GM23338 (cell line): Measurements from ENCODE around the gene RNF135. TPM values are rescaled to one million over a fixed set of nuclear protein-coding genes. Genes with fewer than 3 reads are reported as not detected.

Experiments
- ATAC-seq: fragments of 200-7000 bp; cut with Tn5 transposase; 3 replicates; pipeline ENCODE4 v1.9.1; 2020
- DNase-seq: peaks from one replicate; pipeline ENCODE4 v3.0.0-alpha.2; 2015; ENCODE audit warnings: low spot score
- H2AFZ ChIP-seq: fragments of 200-600 bp; sonication (generic); 2 replicates; pipeline ENCODE4 v1.8.0; 2016; ENCODE audit warnings: antibody characterized with exemption, mild to moderate bottlenecking, moderate library complexity
- H3F3A ChIP-seq: fragments of 200-600 bp; sonication (generic); replicated peaks from 2 replicates; pipeline ENCODE4 v1.8.0; 2017; ENCODE audit warnings: antibody characterized with exemption, mixed run types, low read depth
- H3K27ac ChIP-seq: fragments of 200-600 bp; sonication (generic); 2 replicates; pipeline ENCODE4 v1.6.1; 2016; ENCODE audit warnings: low read depth
- H3K27me3 ChIP-seq: fragments of 200-600 bp; sonication (generic); 2 replicates; pipeline ENCODE4 v1.8.0; 2016; ENCODE audit warnings: mild to moderate bottlenecking, mixed run types, moderate library complexity; ENCODE audit not compliant: insufficient read depth
- H3K36me3 ChIP-seq: fragments of 200-600 bp; sonication (generic); 2 replicates; pipeline ENCODE4 v1.8.0; 2016; ENCODE audit warnings: mild to moderate bottlenecking; ENCODE audit not compliant: insufficient read depth
- H3K4me1 ChIP-seq: fragments of 200-600 bp; sonication (generic); 2 replicates; pipeline ENCODE4 v1.8.0; 2016; ENCODE audit warnings: mild to moderate bottlenecking, moderate library complexity; ENCODE audit not compliant: insufficient read depth
- H3K4me2 ChIP-seq: fragments of 200-600 bp; sonication (generic); 2 replicates; pipeline ENCODE4 v1.7.1; 2017; ENCODE audit warnings: mixed run types
- H3K4me3 ChIP-seq: fragments of 200-600 bp; sonication (generic); 2 replicates; pipeline ENCODE4 v1.6.1; 2016; ENCODE audit warnings: mixed run types
- H3K79me2 ChIP-seq: fragments of 200-600 bp; sonication (generic); replicated peaks from 2 replicates; pipeline ENCODE4 v1.8.0; 2017; ENCODE audit warnings: mild to moderate bottlenecking; ENCODE audit not compliant: insufficient read depth
- H3K9me2 ChIP-seq: fragments of 200-600 bp; sonication (generic); 2 replicates; pipeline ENCODE4 v1.8.0; 2017; ENCODE audit not compliant: insufficient read depth
- H4K20me1 ChIP-seq: fragments of 200-600 bp; sonication (generic); replicated peaks from 2 replicates; pipeline ENCODE4 v1.8.0; 2017; ENCODE audit warnings: mild to moderate bottlenecking; ENCODE audit not compliant: insufficient read depth
- H3K27ac Mint-ChIP-seq: 2 replicates; pipeline ENCODE4 v1.8.0; 2020; ENCODE audit warnings: inconsistent platforms, mild to moderate bottlenecking, moderate library complexity, mixed read lengths
- H3K27me3 Mint-ChIP-seq: 3 replicates; pipeline ENCODE4 v1.8.0; 2022; ENCODE audit warnings: low read depth, mild to moderate bottlenecking, moderate library complexity, mixed read lengths, inconsistent platforms; ENCODE audit not compliant: insufficient read depth, poor library complexity
- H3K36me3 Mint-ChIP-seq: 3 replicates; pipeline ENCODE4 v1.8.0; 2021; ENCODE audit warnings: low read depth, mild to moderate bottlenecking, inconsistent platforms, moderate library complexity, mixed read lengths
- H3K4me1 Mint-ChIP-seq: 3 replicates; pipeline ENCODE4 v1.8.0; 2020; ENCODE audit warnings: mild to moderate bottlenecking, inconsistent platforms, mixed read lengths
- H3K4me3 Mint-ChIP-seq: 3 replicates; pipeline ENCODE4 v1.8.0; 2021; ENCODE audit warnings: moderate library complexity, mild to moderate bottlenecking, inconsistent platforms, mixed read lengths
- H3K9me3 Mint-ChIP-seq: 3 replicates; pipeline ENCODE4 v1.8.0; 2020; ENCODE audit warnings: moderate library complexity, mild to moderate bottlenecking, inconsistent platforms, mixed read lengths
- CREB1 ChIP-seq: fragments of 250-450 bp; sonication (Bioruptor Pico); IDR thresholded peaks from 2 replicates; pipeline ENCODE4 v1.5.0; 2020; ENCODE audit warnings: low read depth, mild to moderate bottlenecking, moderate library complexity
- EZH2 ChIP-seq: fragments of 200-600 bp; sonication (generic); IDR thresholded peaks from one replicate; pipeline ENCODE4 v1.8.0; 2017; ENCODE audit warnings: antibody characterized with exemption, mild to moderate bottlenecking, low read depth; ENCODE audit not compliant: unreplicated experiment
- EZH2phosphoT487 ChIP-seq: fragments of 200-600 bp; sonication (generic); IDR thresholded peaks from one replicate; pipeline ENCODE4 v1.8.1; 2018; ENCODE audit warnings: antibody characterized with exemption; ENCODE audit not compliant: unreplicated experiment
- JUNB ChIP-seq: IDR thresholded peaks from one replicate; pipeline ENCODE4 v1.6.1; 2016; ENCODE audit warnings: antibody characterized with exemption; ENCODE audit not compliant: unreplicated experiment
- NANOG ChIP-seq: IDR thresholded peaks from 2 replicates; pipeline ENCODE4 v1.6.1; 2016; ENCODE audit warnings: antibody characterized with exemption, borderline replicate concordance
- POLR2AphosphoS5 ChIP-seq: IDR thresholded peaks from 2 replicates; pipeline ENCODE4 v1.6.1; 2016; ENCODE audit warnings: antibody characterized with exemption, low read depth
- STAT1 ChIP-seq: IDR thresholded peaks from one replicate; pipeline ENCODE4 v1.6.1; 2016; ENCODE audit warnings: antibody characterized with exemption; ENCODE audit not compliant: unreplicated experiment
- ZNF114 ChIP-seq: fragments of 250-450 bp; sonication (Bioruptor Pico); IDR thresholded peaks from 2 replicates; pipeline ENCODE4 v1.5.0; 2020; ENCODE audit warnings: mild to moderate bottlenecking, moderate library complexity
- ZNF331 ChIP-seq: fragments of 250-450 bp; sonication (Bioruptor Pico); IDR thresholded peaks from 2 replicates; pipeline ENCODE4 v1.5.0; 2020; ENCODE audit warnings: low read depth, mild to moderate bottlenecking, moderate library complexity
- polyA plus RNA-seq: library from polyadenylated mRNA; unstranded; fragments of >200 nt; fragmentation: Nextera tagmentation; extraction: Ambion mirVana; gene quantifications from 2 replicates; pipeline ENCODE4 v1.2.1, GENCODE V29; 2016
- total RNA-seq: library from RNA; depleted of rRNA; stranded (reverse); fragments of >200 nt; shearing (Covaris generic); gene quantifications from 2 replicates; pipeline ENCODE4 v1.2.3, GENCODE V29; 2014
- TF ChIP-seq, protein P1 (sequence below): fragments of 250-450 bp; sonication (Bioruptor Pico); IDR thresholded peaks from 2 replicates; pipeline ENCODE4 v1.5.0; 2020; ENCODE audit warnings: mild to moderate bottlenecking, moderate library complexity
- TF ChIP-seq, protein P2 (sequence below): IDR thresholded peaks from one replicate; pipeline ENCODE4 v1.6.1; 2018; ENCODE audit warnings: antibody characterized with exemption; ENCODE audit not compliant: unreplicated experiment

Gene RNF135
- total and polyA plus RNA-seq, 2 experiments from 2014 or later: 9.4 to 9.8 TPM

DNA sequence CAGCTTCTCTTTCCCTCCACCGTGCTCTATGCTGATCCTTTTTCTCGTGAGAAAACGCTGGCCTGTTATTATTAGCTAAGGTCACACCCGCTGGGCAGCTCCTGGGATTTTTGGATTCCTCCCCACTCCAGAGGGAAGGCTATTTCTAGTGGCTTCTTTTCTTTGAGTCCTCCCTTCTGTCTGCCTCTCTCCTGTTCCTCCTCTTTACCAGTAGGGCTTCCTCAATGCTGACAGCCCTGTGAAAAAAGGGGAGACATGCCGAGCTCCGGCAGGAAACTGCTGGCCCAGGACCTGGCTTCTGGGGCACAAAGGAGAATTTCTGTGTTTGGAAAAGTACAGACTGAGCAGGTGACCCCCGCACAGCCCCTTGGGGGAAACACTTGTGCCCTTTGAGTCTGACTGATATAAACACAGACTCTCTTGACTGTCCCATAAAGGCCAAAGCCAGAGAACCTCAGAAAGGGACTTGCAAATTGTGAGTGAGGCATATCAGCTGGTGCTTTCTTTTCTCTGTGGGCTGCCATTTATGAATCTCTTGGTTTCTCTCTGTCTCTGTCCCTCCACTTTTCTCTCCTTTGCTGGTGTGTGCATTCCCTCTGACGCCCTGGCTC, 14.0 kb upstream of the RNF135 start:
- TF ChIP-seq NANOG: no peak
- TF ChIP-seq, protein P1, sequence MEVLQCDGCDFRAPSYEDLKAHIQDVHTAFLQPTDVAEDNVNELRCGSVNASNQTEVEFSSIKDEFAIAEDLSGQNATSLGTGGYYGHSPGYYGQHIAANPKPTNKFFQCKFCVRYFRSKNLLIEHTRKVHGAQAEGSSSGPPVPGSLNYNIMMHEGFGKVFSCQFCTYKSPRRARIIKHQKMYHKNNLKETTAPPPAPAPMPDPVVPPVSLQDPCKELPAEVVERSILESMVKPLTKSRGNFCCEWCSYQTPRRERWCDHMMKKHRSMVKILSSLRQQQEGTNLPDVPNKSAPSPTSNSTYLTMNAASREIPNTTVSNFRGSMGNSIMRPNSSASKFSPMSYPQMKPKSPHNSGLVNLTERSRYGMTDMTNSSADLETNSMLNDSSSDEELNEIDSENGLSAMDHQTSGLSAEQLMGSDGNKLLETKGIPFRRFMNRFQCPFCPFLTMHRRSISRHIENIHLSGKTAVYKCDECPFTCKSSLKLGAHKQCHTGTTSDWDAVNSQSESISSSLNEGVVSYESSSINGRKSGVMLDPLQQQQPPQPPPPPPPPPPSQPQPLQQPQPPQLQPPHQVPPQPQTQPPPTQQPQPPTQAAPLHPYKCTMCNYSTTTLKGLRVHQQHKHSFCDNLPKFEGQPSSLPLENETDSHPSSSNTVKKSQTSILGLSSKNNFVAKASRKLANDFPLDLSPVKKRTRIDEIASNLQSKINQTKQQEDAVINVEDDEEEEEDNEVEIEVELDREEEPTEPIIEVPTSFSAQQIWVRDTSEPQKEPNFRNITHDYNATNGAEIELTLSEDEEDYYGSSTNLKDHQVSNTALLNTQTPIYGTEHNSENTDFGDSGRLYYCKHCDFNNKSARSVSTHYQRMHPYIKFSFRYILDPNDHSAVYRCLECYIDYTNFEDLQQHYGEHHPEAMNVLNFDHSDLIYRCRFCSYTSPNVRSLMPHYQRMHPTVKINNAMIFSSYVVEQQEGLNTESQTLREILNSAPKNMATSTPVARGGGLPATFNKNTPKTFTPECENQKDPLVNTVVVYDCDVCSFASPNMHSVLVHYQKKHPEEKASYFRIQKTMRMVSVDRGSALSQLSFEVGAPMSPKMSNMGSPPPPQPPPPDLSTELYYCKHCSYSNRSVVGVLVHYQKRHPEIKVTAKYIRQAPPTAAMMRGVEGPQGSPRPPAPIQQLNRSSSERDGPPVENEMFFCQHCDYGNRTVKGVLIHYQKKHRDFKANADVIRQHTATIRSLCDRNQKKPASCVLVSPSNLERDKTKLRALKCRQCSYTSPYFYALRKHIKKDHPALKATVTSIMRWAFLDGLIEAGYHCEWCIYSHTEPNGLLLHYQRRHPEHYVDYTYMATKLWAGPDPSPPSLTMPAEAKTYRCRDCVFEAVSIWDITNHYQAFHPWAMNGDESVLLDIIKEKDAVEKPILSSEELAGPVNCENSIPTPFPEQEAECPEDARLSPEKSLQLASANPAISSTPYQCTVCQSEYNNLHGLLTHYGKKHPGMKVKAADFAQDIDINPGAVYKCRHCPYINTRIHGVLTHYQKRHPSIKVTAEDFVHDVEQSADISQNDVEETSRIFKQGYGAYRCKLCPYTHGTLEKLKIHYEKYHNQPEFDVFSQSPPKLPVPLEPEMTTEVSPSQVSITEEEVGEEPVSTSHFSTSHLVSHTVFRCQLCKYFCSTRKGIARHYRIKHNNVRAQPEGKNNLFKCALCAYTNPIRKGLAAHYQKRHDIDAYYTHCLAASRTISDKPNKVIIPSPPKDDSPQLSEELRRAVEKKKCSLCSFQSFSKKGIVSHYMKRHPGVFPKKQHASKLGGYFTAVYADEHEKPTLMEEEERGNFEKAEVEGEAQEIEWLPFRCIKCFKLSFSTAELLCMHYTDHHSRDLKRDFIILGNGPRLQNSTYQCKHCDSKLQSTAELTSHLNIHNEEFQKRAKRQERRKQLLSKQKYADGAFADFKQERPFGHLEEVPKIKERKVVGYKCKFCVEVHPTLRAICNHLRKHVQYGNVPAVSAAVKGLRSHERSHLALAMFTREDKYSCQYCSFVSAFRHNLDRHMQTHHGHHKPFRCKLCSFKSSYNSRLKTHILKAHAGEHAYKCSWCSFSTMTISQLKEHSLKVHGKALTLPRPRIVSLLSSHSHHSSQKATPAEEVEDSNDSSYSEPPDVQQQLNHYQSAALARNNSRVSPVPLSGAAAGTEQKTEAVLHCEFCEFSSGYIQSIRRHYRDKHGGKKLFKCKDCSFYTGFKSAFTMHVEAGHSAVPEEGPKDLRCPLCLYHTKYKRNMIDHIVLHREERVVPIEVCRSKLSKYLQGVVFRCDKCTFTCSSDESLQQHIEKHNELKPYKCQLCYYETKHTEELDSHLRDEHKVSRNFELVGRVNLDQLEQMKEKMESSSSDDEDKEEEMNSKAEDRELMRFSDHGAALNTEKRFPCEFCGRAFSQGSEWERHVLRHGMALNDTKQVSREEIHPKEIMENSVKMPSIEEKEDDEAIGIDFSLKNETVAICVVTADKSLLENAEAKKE (CRISPR knock-in tag): no peak
- TF ChIP-seq ZNF331 (CRISPR knock-in tag): no peak
- no peak for TF ChIP-seq JUNB
- Histone ChIP-seq H3K27ac (no peak overlapping the region), H3K4me1 (peaks cover 5% of the 10 kb centered on the region; the same call in 1 of the 2 replicates), H3K4me3 (no peak overlapping the region), H3K27me3 (no peaks in the 10 kb centered on the region), H3K9me2 (no peaks in the 10 kb centered on the region), H3K79me2 (no peaks in the 10 kb centered on the region), H3K4me2 (no peak overlapping the region), H3K36me3 (no peaks in the 10 kb centered on the region), H3F3A (no peaks in the 10 kb centered on the region), H2AFZ (peak overlapping the region; percentile 94), H4K20me1 (no peaks in the 10 kb centered on the region)
- H3K27me3 Mint-ChIP-seq: peaks cover 4% of the 10 kb centered on the region
- DNase-seq (peak; percentile 45), ATAC-seq (peak; percentile 81)
- H3K36me3 Mint-ChIP-seq: no peaks in the 10 kb centered on the region
- H3K9me3 Mint-ChIP-seq: no peaks in the 10 kb centered on the region
- H3K27ac Mint-ChIP-seq: peak overlapping the region; percentile 72; the same call in 1 of the 2 replicates
- H3K4me1 Mint-ChIP-seq: peaks cover 11% of the 10 kb centered on the region; the same call in 2 of the 3 replicates
- H3K4me3 Mint-ChIP-seq: no peak overlapping the region

DNA sequence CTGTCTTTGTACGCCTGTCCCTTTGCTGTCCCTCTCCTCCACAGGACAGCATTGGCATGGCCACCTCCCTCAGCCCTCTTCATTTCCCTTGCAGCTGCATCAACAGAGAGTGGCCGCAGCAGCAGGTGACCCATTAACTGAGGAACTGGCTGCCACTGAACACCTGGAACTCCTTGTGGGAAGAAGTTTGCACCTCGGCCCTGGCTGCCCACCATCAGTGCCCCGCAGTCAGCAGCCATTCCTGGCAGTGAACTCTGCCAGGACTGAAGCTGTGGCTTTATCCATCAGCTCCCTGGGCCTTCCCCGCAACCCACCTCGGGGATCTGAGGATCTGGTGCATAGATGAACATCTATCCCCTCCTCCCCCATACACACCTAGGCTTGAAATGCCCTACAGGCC, 13.1 kb upstream of the RNF135 start:
- Mint-ChIP-seq H3K4me3 (no peak overlapping the region), H3K9me3 (no peaks in the 10 kb centered on the region)
- TF ChIP-seq ZNF331 (CRISPR knock-in tag) (no peak), ZNF114 (no peak), CREB1 (CRISPR knock-in tag) (no peak), EZH2 (no peak), POLR2AphosphoS5 (no peak), EZH2phosphoT487 (no peak), STAT1 (no peak), NANOG (no peak)
- TF ChIP-seq, protein P2, sequence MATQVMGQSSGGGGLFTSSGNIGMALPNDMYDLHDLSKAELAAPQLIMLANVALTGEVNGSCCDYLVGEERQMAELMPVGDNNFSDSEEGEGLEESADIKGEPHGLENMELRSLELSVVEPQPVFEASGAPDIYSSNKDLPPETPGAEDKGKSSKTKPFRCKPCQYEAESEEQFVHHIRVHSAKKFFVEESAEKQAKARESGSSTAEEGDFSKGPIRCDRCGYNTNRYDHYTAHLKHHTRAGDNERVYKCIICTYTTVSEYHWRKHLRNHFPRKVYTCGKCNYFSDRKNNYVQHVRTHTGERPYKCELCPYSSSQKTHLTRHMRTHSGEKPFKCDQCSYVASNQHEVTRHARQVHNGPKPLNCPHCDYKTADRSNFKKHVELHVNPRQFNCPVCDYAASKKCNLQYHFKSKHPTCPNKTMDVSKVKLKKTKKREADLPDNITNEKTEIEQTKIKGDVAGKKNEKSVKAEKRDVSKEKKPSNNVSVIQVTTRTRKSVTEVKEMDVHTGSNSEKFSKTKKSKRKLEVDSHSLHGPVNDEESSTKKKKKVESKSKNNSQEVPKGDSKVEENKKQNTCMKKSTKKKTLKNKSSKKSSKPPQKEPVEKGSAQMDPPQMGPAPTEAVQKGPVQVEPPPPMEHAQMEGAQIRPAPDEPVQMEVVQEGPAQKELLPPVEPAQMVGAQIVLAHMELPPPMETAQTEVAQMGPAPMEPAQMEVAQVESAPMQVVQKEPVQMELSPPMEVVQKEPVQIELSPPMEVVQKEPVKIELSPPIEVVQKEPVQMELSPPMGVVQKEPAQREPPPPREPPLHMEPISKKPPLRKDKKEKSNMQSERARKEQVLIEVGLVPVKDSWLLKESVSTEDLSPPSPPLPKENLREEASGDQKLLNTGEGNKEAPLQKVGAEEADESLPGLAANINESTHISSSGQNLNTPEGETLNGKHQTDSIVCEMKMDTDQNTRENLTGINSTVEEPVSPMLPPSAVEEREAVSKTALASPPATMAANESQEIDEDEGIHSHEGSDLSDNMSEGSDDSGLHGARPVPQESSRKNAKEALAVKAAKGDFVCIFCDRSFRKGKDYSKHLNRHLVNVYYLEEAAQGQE: no peak

More for the DNA sequence above, 13.1 kb upstream of the RNF135 start:
- Histone ChIP-seq H3K36me3 (no peaks in the 10 kb centered on the region), H3K4me3 (no peak overlapping the region), H3K9me2 (no peaks in the 10 kb centered on the region), H3K4me2 (no peak overlapping the region), H3K27me3 (no peaks in the 10 kb centered on the region), H2AFZ (peak overlapping the region; percentile 94; the same call in 1 of the 2 replicates), H3K4me1 (peaks cover 5% of the 10 kb centered on the region; the same call in 1 of the 2 replicates), H4K20me1 (no peaks in the 10 kb centered on the region), H3K27ac (no peak overlapping the region), H3K79me2 (no peaks in the 10 kb centered on the region), H3F3A (no peaks in the 10 kb centered on the region)
- DNase-seq: no peak
- no peak overlapping the region for H3K27ac Mint-ChIP-seq
- H3K27me3 Mint-ChIP-seq: peaks cover 4% of the 10 kb centered on the region
- no peak for ATAC-seq
- H3K4me1 Mint-ChIP-seq: peaks cover 13% of the 10 kb centered on the region; the same call in 2 of the 3 replicates
- H3K36me3 Mint-ChIP-seq: no peaks in the 10 kb centered on the region
